ENCODE measurements around the gene ONECUT3.
"Not testable (repeated sequence)": the region's sequence is repeated elsewhere in the genome, so short reads cannot be mapped to it uniquely, and the experiment has no call there.

ONECUT3 gene

GRCh38 chr19:1755467-1756171 lies 2.3 kb downstream of the ONECUT3 start:
- no peak for DNase-seq (ENCODE audit: low read depth)

DNA sequence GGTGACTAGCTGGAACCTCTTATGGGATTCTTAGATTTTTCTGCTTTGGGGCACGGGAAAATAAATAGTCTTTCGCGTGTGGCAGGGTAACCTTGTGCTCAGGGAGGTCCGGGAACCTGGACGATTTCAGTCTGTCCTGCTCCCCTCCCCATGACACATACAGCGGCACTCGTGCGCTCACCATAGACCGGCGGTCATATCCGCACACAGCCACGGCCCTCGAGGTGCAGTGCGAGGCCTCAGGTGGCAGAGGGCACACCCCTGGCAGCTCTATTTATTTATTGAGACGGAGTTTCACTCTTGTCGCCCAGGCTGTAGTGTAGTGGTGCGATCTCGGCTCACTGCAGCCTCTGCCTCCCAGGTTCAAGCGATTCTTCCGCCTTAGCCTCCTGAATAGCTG lies 3.0 kb downstream of the ONECUT3 start:
- no peak for DNase-seq (ENCODE audit: low read depth)

GRCh38 chr19:1756705-1757465 lies 3.6 kb downstream of the ONECUT3 start:
- DNase-seq (ENCODE audit: low read depth), result no peak

DNA sequence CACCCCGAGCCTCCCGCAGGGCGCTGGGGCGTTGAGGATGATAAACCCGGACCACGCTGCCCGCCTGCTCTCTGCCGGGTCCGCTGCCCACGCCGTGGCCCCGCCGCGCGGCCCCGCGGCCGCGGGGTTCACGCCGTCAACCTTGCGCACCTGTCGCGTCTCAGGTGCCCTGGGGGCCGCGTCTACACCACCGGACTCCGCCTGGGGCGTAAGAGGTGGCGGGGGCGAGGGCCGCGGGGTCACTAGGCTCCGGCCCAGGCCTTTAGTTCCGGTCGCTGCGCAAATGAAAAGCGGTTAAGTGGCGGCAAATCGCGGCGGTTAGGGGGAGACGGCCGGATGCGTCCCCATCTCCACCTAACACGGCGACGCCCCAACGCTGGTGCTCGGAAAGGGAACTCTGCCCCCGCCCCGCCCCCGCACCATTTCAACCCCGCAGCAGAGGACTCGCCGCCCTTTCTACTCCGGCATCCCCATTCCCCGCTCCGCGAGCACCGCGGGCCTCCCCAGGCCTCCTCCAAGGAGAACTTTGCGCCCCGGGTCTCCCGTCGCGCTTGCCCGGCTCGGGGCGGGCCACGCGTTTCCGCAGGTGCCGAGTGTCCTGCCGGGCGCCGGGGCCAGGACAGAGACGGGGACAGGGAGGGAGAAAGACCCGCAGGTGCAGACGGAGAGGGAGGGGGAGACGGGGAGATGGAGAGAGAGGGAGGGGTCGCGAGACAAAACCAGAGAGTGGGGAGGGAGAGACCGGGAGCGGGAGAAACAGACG lies 4.3 kb downstream of the ONECUT3 start:
- DNase-seq (ENCODE audit: low read depth), result no peak

- no peak for DNase-seq (ENCODE audit: low read depth)
Observed at GRCh38 chr19:1758231-1758577, 4.9 kb downstream of the ONECUT3 start.

DNA sequence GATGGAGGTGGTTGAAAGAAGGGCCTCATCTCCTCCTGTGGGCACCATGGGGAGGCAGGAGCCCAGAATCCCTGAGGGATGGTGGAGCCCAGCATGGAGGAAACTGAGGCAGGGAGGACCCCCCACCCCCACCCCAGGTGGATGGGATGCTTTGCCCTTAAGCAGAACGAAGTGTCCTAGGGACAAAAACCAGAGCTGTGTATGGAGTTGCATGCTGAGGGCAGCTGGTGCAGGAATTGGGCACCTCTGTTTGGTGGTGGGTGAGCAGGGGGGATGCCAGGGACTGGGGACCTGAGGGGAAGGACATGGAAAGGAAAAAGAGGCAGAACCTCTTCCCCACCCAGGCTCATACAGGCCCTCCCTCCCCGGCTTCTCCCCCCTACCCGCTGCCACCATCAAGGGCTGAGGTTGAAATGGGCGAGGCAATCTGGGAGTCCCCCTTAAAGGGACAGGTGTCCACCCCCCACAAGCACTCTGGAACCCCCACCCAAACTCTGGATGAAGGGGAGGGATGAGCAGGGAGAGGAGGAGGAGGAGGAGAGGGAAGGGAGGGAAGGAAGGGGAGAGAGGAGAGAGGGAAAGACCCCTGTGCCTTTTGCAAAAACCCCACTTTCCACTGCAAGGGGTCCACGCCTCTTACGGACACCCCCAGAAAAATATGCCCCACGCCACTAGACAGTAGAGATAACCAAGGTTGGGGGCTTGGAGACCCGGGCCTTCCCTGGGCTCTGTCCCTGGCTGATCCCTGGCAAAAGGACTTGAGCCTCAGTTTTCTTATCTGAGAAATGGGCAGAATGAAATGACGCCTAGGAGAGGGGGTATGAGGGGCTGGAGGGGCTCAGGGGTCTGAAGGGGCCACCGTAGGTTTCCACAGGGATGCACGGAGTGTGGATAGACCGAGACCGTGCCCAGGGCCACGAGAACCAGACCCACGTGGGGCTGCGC lies 5.9 kb downstream of the ONECUT3 start:
- DNase-seq (ENCODE audit: low read depth), result no peak

DNA sequence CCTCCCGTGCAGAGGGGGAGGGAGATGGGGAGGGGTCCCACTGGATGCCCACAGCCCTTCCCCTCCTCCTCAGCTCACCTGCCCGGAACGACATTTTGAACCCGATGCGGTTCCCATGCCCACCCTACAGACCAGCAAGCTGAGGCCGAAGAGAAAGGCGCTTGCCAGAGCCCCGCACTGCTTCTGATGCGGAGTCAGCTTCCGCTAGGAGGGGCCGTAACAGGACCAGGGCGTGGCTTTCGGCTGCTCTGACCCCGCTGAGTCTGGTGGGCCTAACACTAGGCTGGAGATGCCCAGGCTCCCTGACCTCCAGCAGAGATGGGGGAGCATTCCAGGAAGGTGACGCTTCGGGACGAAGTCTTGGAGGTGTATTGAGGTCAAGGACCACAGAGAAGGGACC lies 6.7 kb downstream of the ONECUT3 start:
- no peak for DNase-seq (ENCODE audit: low read depth)

GRCh38 chr19:1760786-1761527 lies 7.7 kb downstream of the ONECUT3 start:
- not testable (repeated sequence) for DNase-seq (ENCODE audit: low read depth)

DNA sequence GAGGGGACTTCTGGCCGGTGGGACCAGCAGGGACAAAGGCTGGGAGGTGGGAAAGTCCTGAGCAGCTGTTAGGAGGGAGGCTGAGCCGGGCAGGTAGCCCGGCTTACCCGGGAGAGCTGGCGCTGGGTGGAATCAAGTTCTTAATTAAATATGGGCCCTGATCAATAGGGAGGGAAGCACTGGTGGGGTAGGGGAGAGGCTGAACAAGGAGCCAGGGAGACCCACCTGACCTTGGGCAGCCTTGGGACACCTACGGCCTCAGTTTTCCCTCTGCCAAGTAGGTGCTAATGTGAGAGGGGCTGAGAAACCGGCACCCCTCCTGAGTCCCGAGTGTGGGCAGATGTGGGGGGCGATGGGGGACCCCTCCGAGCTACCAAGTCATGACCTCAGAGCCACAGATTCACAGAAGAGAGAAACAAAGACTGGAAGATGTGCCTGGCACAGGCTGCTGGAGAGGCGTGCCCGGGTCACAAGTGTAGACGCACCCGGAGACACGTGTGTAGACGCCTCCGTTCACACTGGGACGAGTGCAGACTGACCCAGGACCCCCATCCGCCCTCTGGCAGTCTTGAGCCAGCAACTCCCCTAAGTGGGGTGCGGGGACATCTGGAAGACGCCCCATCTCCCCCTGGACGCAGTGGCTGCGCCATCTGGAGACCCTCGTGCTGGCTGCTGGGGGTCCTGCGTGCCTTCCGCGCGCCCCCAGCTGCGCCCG lies 8.4 kb downstream of the ONECUT3 start:
- DNase-seq (ENCODE audit: low read depth), result no peak

GRCh38 chr19:1762243-1763117 lies 9.2 kb downstream of the ONECUT3 start:
- no peak for DNase-seq (ENCODE audit: low read depth)

- DNase-seq (ENCODE audit: low read depth), result no peak
Observed at GRCh38 chr19:1763648-1764639, 10.6 kb downstream of the ONECUT3 start.

DNA sequence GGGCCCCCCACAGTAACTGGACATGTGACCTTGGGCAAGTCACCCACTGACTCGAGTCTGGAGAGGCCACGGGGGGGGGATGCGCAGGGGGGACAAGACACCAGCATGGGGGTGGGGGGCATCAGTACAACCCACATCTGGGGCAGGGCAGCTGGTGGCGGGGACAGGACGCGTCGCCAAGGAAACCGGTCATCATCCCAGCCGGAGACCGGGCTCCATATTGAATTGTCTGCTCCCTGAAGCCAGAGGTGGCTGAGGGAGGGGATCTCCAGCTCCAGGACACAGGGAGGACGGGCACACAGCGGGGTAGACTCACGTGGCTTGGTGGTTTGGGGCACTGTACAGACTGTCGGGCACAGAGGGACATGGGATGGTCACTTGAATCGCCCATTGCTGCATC lies 11.4 kb downstream of the ONECUT3 start:
- DNase-seq (ENCODE audit: low read depth), result no peak

- no peak for DNase-seq (ENCODE audit: low read depth)
Observed at GRCh38 chr19:1765232-1765903, 12.1 kb downstream of the ONECUT3 start.

- no peak for DNase-seq (ENCODE audit: low read depth)
Observed at GRCh38 chr19:1765904-1766799, 12.8 kb downstream of the ONECUT3 start.

DNA sequence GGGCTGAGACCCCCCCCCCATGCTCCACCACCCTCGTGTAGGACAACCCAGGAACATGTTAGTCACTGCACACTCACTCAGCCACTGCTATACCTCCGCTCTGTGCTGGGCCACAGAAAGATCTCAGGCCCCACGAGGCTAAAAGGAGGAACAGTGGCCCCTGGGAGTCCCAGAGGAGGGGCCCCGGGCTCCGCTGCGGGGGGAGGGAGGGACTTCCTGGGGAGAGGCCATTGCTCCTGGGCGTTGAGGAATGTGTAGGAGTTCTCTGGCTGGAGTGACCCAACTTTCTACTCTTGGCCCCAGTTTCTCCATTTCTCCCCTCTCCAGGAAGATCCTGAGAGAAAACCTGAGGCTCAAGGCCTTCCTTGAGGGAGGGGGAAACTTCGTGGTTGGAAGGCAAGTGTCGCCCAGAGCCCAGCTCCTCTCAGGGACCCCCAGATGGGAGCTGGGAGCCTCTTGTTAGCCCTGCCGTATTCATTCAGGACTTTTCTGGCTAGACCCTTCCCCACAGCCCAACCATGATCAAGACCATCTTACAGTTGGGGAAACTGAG lies 13.6 kb downstream of the ONECUT3 start:
- no peak for DNase-seq (ENCODE audit: low read depth)

DNA sequence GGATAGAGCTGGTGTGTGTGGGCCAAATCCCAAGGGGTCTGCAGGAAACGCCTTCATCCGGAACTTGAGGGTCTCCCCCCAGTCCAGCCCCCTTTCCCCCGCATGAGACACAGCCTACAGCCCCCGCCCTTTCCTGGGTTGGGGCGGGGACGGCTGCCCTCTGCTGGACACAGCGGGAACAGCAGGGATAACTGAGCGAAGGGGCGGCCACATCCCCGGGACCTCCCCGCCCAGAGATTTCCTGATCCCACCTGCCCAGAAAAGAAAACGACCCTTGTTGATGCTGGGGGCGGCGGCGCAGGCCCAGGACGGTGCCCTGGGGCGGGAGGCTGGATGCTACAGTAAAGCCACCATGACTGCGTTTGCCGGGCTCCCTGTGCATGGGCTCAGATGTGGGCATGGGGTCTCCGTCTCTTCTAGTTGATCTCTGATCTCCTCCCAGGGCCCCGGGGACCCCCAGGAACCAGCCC lies 14.2 kb downstream of the ONECUT3 start:
- DNase-seq (ENCODE audit: low read depth), result peak; percentile 35

Measured in activated T-helper 1 cell treated with Interleukin-2 at 50 U/mL for 16 hours (primary cell).